ENCODE measurements around the gene DAPK2. TPM values are rescaled to one million over a fixed set of nuclear protein-coding genes. Genes with fewer than 3 reads are reported as not detected.

DAPK2 gene
- total RNA-seq, 1 donor from 2014 or later, result 39.0 TPM

- H3K27me3 ChIP-seq (ENCODE audit: low read depth), result no peaks in the 10 kb centered on the region
- peaks cover 92% of the 10 kb centered on the region for H3K4me1 ChIP-seq
- peak overlapping the region; percentile 83 for H3K27ac ChIP-seq (replicated peaks)
- H3K36me3 ChIP-seq, result no peaks in the 10 kb centered on the region
- H3K4me3 ChIP-seq, result no peak overlapping the region
- TF ChIP-seq CTCF (IDR thresholded peaks at IDR 0.05; ENCODE audit: borderline replicate concordance), result no peak
- DNase-seq, result no peak
- no peaks in the 10 kb centered on the region for H3K9me3 ChIP-seq (replicated peaks)
- intact Hi-C loops (cut with micrococcal nuclease), result no loop called here
Measured at GRCh38 chr15:64000183-64000951, 45.9 kb downstream of the DAPK2 start.

GRCh38 chr15:63999177-63999576 is 47.1 kb downstream of the DAPK2 start:
- Histone ChIP-seq H3K36me3 (no peaks in the 10 kb centered on the region), H3K27me3 (ENCODE audit: low read depth) (no peaks in the 10 kb centered on the region), H3K27ac (replicated peaks) (peak overlapping the region; percentile 83), H3K9me3 (replicated peaks) (no peaks in the 10 kb centered on the region), H3K4me3 (no peak overlapping the region), H3K4me1 (peaks cover 85% of the 10 kb centered on the region)
- intact Hi-C loops (cut with micrococcal nuclease), result no loop called here
- peak; percentile 11 for TF ChIP-seq CTCF (IDR thresholded peaks at IDR 0.05; ENCODE audit: borderline replicate concordance)
- DNase-seq, result no peak

GRCh38 chr15:63998489-63998888 is 47.8 kb downstream of the DAPK2 start:
- Histone ChIP-seq H3K4me1 (peaks cover 84% of the 10 kb centered on the region), H3K9me3 (replicated peaks) (no peaks in the 10 kb centered on the region), H3K27me3 (ENCODE audit: low read depth) (no peaks in the 10 kb centered on the region), H3K36me3 (no peaks in the 10 kb centered on the region), H3K4me3 (no peak overlapping the region), H3K27ac (replicated peaks) (peak overlapping the region; percentile 83)
- no peak for TF ChIP-seq CTCF (IDR thresholded peaks at IDR 0.05; ENCODE audit: borderline replicate concordance)
- intact Hi-C loops (cut with micrococcal nuclease), result no loop called here
- DNase-seq, result no peak

- no peaks in the 10 kb centered on the region for H3K36me3 ChIP-seq
- H3K4me3 ChIP-seq, result no peak overlapping the region
- peak overlapping the region; percentile 83 for H3K27ac ChIP-seq (replicated peaks)
- H3K4me1 ChIP-seq, result peaks cover 85% of the 10 kb centered on the region
- no peaks in the 10 kb centered on the region for H3K9me3 ChIP-seq (replicated peaks)
- no peak for DNase-seq
- no peak for TF ChIP-seq CTCF (IDR thresholded peaks at IDR 0.05; ENCODE audit: borderline replicate concordance)
- H3K27me3 ChIP-seq (ENCODE audit: low read depth), result no peaks in the 10 kb centered on the region
- intact Hi-C loops (cut with micrococcal nuclease), result no loop called here
Measured at GRCh38 chr15:63997715-63998442, 48.4 kb downstream of the DAPK2 start.

- intact Hi-C loops (cut with micrococcal nuclease), result no loop called here
- H3K9me3 ChIP-seq (replicated peaks), result no peaks in the 10 kb centered on the region
- H3K27me3 ChIP-seq (ENCODE audit: low read depth), result no peaks in the 10 kb centered on the region
- H3K27ac ChIP-seq (replicated peaks), result peak overlapping the region; percentile 17
- no peak overlapping the region for H3K4me3 ChIP-seq
- DNase-seq, result no peak
- no peaks in the 10 kb centered on the region for H3K36me3 ChIP-seq
- peaks cover 88% of the 10 kb centered on the region for H3K4me1 ChIP-seq
- no peak for TF ChIP-seq CTCF (IDR thresholded peaks at IDR 0.05; ENCODE audit: borderline replicate concordance)
Measured at GRCh38 chr15:63996794-63997357, 49.4 kb downstream of the DAPK2 start.
